ENCODE measurements around the gene C10orf105.

DNA sequence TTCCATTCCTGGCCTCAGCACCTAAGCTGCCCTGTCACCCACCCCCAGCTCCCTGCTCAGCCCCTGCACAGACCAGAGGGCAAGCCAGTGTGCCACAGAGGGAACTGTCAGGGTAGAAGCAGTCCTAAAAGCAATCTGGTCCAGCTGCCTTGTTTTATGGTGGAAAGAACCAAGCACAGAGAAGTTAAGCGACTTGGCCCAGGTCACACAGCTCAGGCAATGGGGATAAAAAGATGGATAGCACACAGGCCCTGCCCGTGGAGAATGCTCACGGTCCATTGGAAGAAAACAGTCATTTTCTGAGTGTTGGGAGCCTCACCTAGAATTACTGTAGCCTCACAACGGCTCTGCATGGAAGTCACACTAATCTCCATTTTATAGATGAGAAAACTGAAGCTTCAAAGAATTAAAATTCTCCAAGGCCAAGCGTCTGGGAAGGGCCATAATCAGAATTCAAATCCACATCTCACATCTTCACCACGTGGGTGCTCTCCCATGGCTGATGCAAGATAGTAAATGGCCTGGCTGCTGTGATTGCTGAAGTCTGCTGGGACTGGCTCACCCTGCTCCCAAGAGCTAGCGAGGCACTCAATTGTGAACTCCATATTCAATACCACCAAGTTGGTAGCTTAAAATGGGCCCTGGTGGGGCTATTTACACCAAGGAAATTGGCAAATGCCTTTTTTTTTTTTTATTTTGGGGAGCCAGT, 26.8 kb downstream of the C10orf105 start:
- TF ChIP-seq POLR2AphosphoS5 (IDR thresholded peaks at IDR 0.05; ENCODE audit: low read depth, low read length) (no peak), FOXP2 (optimal IDR thresholded peaks at IDR 0.05; ENCODE audit: borderline replicate concordance, extremely low read depth, extremely low read length, insufficient read depth) (no peak), TAF1 (IDR thresholded peaks at IDR 0.05; ENCODE audit: borderline replicate concordance, insufficient read depth, low read length) (no peak)
